ENCODE measurements around the gene COQ10B. TPM values are rescaled to one million over a fixed set of nuclear protein-coding genes. Genes with fewer than 3 reads are reported as not detected.
"Not testable (repeated sequence)": the region's sequence is repeated elsewhere in the genome, so short reads cannot be mapped to it uniquely, and the experiment has no call there.

Gene COQ10B
- polyA plus RNA-seq, 1 donor from 2014 or later = 29.9 TPM

GRCh38 chr2:197464175-197464574 is 10.8 kb downstream of the COQ10B start:
- no peaks in the 10 kb centered on the region for H3K27me3 Mint-ChIP-seq
- peak overlapping the region in 1 of 3 donors; percentile 22 for H3K27ac Mint-ChIP-seq
- H3K9me3 Mint-ChIP-seq = no peaks in the 10 kb centered on the region
- H3K4me1 Mint-ChIP-seq = peaks cover 5 to 8% (median 5%) of the 10 kb centered on the region in 3 donors
- H3K36me3 Mint-ChIP-seq = peaks cover 5% of the 10 kb centered on the region
- no peak overlapping the region for H3K4me3 Mint-ChIP-seq

DNA sequence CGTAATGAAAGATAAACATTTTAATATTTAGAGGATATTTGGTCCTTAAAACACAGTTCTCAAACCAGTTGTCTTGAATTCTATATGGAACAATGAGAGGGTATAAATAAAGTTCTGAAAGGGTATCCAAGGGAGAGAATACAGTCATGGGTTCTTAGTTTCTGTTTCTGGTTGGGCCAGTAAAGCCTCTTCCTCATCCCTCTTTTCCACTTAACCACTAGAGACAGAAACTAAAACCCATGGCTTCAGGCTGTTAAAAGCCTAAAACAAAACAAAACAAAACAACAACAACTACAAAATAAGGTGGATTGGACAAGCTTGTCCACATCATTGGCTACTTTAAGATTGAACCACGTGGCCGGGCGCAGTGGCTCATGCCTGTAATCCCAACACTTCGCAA is 18.8 kb downstream of the COQ10B start:
- Mint-ChIP-seq H3K9me3 (no peaks in the 10 kb centered on the region), H3K27ac (peak overlapping the region in 1 of 3 donors; percentile 9), H3K4me1 (peaks cover 0 to 1% (median 0%) of the 10 kb centered on the region in 3 donors), H3K4me3 (no peak overlapping the region), H3K36me3 (peaks cover 7% of the 10 kb centered on the region), H3K27me3 (no peaks in the 10 kb centered on the region)

DNA sequence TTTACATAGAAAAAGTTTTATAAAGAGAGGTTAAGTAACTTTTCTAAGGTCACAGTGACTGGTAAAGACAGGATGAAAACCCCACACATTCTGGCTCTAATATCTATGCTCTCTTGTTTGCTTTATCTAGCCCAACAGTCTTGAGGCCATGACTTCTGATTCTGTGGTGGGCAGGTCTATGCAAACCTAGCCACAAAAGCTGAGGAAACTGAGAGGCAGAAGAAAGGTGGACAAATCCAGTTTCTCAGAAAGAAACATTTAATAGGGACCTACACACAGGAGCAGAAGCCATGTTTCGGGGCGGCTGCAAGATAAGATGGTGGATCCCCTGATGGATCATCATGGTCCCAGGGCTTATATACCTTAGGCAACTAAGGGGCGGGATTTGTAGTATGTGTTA is 24.4 kb downstream of the COQ10B start:
- Mint-ChIP-seq H3K27me3 (no peaks in the 10 kb centered on the region), H3K27ac (no peak overlapping the region), H3K4me1 (peaks cover 0 to 2% (median 0%) of the 10 kb centered on the region in 3 donors), H3K9me3 (no peaks in the 10 kb centered on the region), H3K4me3 (no peak overlapping the region), H3K36me3 (peaks cover 12% of the 10 kb centered on the region)

DNA sequence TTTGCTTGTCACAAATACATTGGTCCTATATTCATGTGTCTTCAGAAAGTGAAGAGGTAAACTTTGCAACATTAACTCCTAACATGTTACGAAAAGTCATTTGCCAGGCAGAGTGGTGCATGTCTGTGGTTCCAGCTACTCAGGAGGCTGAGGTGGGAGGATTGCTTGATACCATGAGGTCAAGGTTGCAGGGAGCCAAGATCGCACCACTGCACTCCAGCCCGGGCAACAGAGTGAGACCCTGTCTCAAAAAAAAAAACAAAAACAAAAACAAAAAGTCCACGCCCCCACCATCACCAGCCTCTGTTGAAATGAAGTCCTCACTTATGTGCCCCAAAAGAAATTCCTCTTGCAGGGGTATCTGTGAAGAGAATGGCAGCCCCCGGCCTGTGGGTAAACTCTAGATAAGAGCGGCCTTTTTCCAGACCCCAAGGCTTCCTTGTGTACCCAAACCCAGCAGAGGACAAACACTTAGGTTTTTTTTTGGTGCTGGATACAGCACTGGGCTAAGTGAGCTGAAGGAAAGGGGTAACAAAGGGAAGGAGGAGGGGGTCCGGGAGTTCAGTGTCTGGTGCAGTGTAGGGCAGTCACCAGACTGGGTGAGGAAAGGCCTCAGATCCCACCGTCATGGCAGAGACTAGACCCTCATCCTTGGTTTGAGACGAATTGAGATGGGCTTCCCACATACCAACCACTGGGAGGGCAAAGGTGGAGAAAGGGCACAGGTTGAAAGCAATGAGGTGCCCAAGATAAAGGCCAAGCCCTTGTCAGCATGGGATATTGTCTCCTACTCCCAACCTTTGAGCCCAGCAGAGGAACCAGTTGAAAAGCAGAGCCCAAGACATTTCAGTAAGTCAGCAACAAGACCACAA is 27.0 kb downstream of the COQ10B start:
- peaks cover 17% of the 10 kb centered on the region for H3K36me3 Mint-ChIP-seq
- H3K9me3 Mint-ChIP-seq = peaks cover 0 to 7% (median 0%) of the 10 kb centered on the region in 3 donors
- peak overlapping the region in 1 of 3 donors; percentile 71 for H3K27ac Mint-ChIP-seq
- H3K4me1 Mint-ChIP-seq = peaks cover 0 to 3% (median 0%) of the 10 kb centered on the region in 3 donors
- H3K4me3 Mint-ChIP-seq = peak overlapping the region in 1 of 4 donors; percentile 19
- no peaks in the 10 kb centered on the region for H3K27me3 Mint-ChIP-seq

GRCh38 chr2:197484248-197484647 is 30.9 kb downstream of the COQ10B start:
- not testable (repeated sequence) for H3K9me3 Mint-ChIP-seq, H3K27ac Mint-ChIP-seq, H3K4me1 Mint-ChIP-seq, H3K27me3 Mint-ChIP-seq
- Mint-ChIP-seq H3K4me3 (peak overlapping the region in 1 of 4 donors; percentile 39), H3K36me3 (peaks cover 15% of the 10 kb centered on the region)

DNA sequence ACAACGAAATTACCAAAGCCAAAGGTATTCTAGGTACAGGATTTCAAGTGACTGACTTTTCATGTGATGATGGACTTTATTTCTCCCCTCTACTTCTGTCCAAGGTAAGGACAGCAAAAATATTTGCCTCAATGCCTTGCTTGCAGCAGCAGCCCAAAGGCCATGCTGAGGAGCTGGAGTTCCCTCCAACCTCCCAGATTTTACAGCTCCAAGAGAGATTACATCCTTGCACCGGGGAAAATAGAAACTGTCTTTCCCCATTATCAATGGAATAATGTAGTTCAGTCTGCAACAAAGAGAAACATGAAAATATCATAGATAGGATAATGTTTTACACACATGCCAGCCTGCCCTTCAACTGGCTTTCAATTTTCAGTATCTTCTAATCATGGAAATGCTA is 32.8 kb downstream of the COQ10B start:
- Mint-ChIP-seq H3K9me3 (peaks cover 0 to 7% (median 0%) of the 10 kb centered on the region in 3 donors), H3K27me3 (no peaks in the 10 kb centered on the region), H3K4me1 (peaks cover 0 to 1% (median 0%) of the 10 kb centered on the region in 3 donors), H3K4me3 (no peak overlapping the region), H3K27ac (no peak overlapping the region), H3K36me3 (peaks cover 11% of the 10 kb centered on the region)

DNA sequence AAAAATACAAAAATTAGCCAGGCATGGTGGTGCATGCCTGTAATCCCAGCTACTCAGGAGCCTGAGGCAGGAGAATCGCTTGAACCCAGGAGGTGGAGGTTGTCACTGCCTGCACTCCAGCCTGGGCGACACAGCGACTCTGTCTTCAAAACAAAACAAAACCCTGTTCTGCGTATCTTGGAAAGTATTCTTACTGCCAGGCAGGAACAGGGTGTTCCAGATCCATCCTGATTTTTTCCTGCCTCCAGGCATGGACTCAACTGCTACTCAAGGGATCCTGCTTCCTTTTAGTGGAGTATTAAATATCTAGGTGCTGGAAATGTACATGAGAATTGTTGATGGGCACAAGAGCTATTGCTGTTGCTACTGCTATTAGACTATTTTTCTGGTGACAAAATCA is 34.0 kb downstream of the COQ10B start:
- H3K27ac Mint-ChIP-seq = peak overlapping the region in 1 of 3 donors; percentile 67
- no peak overlapping the region for H3K4me3 Mint-ChIP-seq
- peaks cover 0 to 1% (median 0%) of the 10 kb centered on the region in 3 donors for H3K4me1 Mint-ChIP-seq
- no peaks in the 10 kb centered on the region for H3K27me3 Mint-ChIP-seq
- peaks cover 0 to 7% (median 0%) of the 10 kb centered on the region in 3 donors for H3K9me3 Mint-ChIP-seq
- H3K36me3 Mint-ChIP-seq = peaks cover 14% of the 10 kb centered on the region

- Mint-ChIP-seq H3K27ac (peak overlapping the region in 1 of 3 donors; percentile 98), H3K4me1 (peaks cover 25 to 31% (median 26%) of the 10 kb centered on the region in 3 donors), H3K27me3 (no peaks in the 10 kb centered on the region), H3K4me3 (peak overlapping the region in 1 of 4 donors; percentile 99), H3K36me3 (peaks cover 6% of the 10 kb centered on the region), H3K9me3 (no peaks in the 10 kb centered on the region)
Measured at GRCh38 chr2:197495433-197496134, 42.2 kb downstream of the COQ10B start.

GRCh38 chr2:197496695-197497094 is 43.3 kb downstream of the COQ10B start:
- H3K27me3 Mint-ChIP-seq = no peaks in the 10 kb centered on the region
- peak overlapping the region in 1 of 3 donors; percentile 98 for H3K27ac Mint-ChIP-seq
- H3K4me3 Mint-ChIP-seq = peak overlapping the region in 3 of 4 donors; percentile 24 to 99 (median 78)
- no peaks in the 10 kb centered on the region for H3K9me3 Mint-ChIP-seq
- H3K4me1 Mint-ChIP-seq = peaks cover 31 to 38% (median 33%) of the 10 kb centered on the region in 3 donors
- peaks cover 3% of the 10 kb centered on the region for H3K36me3 Mint-ChIP-seq

GRCh38 chr2:197497326-197497725 is 44.0 kb downstream of the COQ10B start:
- Mint-ChIP-seq H3K27ac (peak overlapping the region in 2 of 3 donors; percentile 97 to 98), H3K27me3 (no peaks in the 10 kb centered on the region), H3K36me3 (peaks cover 6% of the 10 kb centered on the region), H3K4me1 (peaks cover 37 to 43% (median 39%) of the 10 kb centered on the region in 3 donors), H3K9me3 (no peaks in the 10 kb centered on the region), H3K4me3 (peak overlapping the region in 3 of 4 donors; percentile 98 to 99 (median 99))

- Mint-ChIP-seq H3K9me3 (no peaks in the 10 kb centered on the region), H3K4me1 (peaks cover 41 to 46% (median 44%) of the 10 kb centered on the region in 3 donors), H3K27ac (peak overlapping the region; percentile 97 to 98 (median 98)), H3K4me3 (peak overlapping the region; percentile 97 to 99 (median 98)), H3K27me3 (no peaks in the 10 kb centered on the region), H3K36me3 (peaks cover 6% of the 10 kb centered on the region)
Measured at GRCh38 chr2:197498235-197498936, 45.0 kb downstream of the COQ10B start.

DNA sequence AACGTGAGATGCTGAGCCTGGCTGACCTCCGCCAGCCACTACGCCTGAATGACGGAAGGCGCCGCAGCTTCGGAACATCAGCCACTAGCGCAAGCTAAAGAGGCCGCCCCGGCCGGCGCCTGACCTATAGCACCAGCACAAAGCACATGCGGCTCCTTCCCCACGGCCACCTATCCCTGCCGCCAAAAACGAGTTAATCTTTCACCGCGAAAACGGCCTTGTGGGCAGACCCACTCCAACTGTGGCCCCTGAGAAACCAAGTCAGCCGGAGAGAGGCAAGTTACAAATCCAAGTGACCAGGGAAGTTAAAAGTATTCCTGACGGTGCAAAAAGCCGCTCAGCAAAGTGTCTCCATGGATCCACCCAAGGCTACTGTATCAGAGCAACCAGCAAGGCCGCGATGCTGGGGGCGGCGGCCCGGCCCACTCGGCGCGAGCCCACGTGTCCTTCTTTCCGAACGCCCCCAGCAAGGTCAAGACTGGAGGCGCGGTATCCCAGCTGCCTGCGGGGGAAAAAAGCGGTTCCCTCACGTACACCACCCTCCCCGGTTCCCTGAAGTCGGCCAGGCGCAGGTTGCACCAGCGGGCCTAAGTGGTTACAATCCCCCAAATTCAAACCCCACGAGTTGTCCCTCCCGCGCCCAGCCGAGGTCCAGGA is 45.7 kb downstream of the COQ10B start:
- peak overlapping the region; percentile 97 to 99 (median 98) for H3K4me3 Mint-ChIP-seq
- H3K4me1 Mint-ChIP-seq = peaks cover 41 to 46% (median 44%) of the 10 kb centered on the region in 3 donors
- no peaks in the 10 kb centered on the region for H3K27me3 Mint-ChIP-seq
- H3K9me3 Mint-ChIP-seq = no peaks in the 10 kb centered on the region
- H3K27ac Mint-ChIP-seq = peak overlapping the region; percentile 97 to 98 (median 98)
- H3K36me3 Mint-ChIP-seq = peaks cover 5% of the 10 kb centered on the region

- Mint-ChIP-seq H3K27ac (peak within 1 kb of the TSS; percentile 97 to 98 (median 98)), H3K4me1 (peaks cover 42 to 44% (median 43%) of the 10 kb centered on the region in 3 donors), H3K4me3 (peak within 1 kb of the TSS; percentile 97 to 99 (median 98)), H3K27me3 (no peaks in the 10 kb centered on the region), H3K9me3 (no peaks in the 10 kb centered on the region), H3K36me3 (peaks cover 5% of the 10 kb centered on the region)
Measured at GRCh38 chr2:197499594-197500502, 46.5 kb downstream of the COQ10B start, which contains the start of the genes HSPD1 and HSPE1. Gene HSPD1, minus strand, starts transcription at chr2:197499840. Its CDS starts 992 bp downstream, at chr2:197498848. Gene HSPE1, plus strand, starts transcription at chr2:197500379. Its CDS starts 58 bp downstream, at chr2:197500437.

Data from IgD-negative memory B cell (primary cell).